HUES48 (cell line): ENCODE measurements around the gene ZNF765.
"Not testable (repeated sequence)": the region's sequence is repeated elsewhere in the genome, so short reads cannot be mapped to it uniquely, and the experiment has no call there.

Experiments
- H3K27ac ChIP-seq: one replicate; pipeline ENCODE4 v1.7.0; 2013; ENCODE audit warnings: low read depth, low read length, inconsistent platforms
- H3K27me3 ChIP-seq: 2 replicates; pipeline ENCODE4 v1.6.1; 2013; ENCODE audit warnings: mild to moderate bottlenecking, low read length; ENCODE audit not compliant: control insufficient read depth, insufficient read depth
- H3K36me3 ChIP-seq: 2 replicates; pipeline ENCODE4 v1.6.1; 2013; ENCODE audit warnings: low read length; ENCODE audit not compliant: control insufficient read depth, insufficient read depth
- H3K4me1 ChIP-seq: 2 replicates; pipeline ENCODE4 v1.6.1; 2013; ENCODE audit warnings: mild to moderate bottlenecking, low read length; ENCODE audit not compliant: control insufficient read depth, insufficient read depth
- H3K4me3 ChIP-seq: 2 replicates; pipeline ENCODE4 v1.5.1; 2013; ENCODE audit warnings: mild to moderate bottlenecking, low read depth, low read length
- H3K9ac ChIP-seq: 2 replicates; pipeline ENCODE4 v1.6.1; 2013; ENCODE audit warnings: mild to moderate bottlenecking, low read depth, low read length, moderate library complexity
- H3K9me3 ChIP-seq: 2 replicates; pipeline ENCODE4 v1.6.1; 2013; ENCODE audit warnings: low read length; ENCODE audit not compliant: control insufficient read depth, insufficient read depth

The ZNF765 gene

DNA sequence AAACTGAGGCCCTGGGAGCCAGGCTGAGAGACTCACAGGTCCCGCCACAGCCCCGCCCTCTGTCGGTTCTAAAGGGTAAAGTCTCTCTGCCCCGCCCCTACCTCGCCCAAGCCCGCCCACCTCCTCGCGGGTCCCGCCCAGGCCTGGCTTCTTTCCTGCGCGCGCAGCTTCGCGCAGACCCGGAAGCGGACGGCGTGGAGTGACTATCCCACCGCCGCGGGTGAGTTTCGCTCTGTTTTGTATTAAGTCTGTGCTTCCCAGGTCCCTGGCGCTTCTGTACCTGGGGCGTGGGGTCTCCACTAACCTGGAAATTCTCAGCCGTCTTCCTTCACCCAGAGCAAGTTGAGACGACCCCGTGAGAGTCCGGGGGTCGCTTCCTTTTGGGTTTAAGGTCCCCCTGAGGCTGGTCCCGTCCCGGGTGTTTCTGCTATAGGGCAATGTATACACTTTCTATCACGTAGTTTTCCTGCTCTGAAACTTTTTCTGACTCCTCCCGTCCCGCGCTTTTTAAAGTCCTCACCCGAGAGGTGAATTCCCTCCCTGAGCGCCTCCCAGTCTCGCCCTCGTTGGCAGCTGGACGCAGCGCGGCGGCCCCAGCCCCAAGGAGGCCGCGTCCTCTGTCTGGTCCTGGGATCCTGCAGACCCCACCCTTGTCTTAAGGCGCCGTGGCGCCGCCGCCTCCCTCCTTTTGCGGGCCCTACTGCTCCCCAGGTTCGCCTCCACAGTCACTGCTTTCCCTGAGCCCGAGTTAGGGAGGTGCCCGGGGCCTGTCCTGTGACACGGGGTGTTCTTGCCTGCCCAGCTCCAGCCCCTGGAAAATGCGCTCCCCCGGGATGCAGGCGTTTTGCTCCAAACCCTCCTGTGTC is at the start of gene ZNF765:
Gene ZNF765, plus strand, starts transcription at position 176 of the 866 bp plus-strand sequence. CDS start 2,867 bp downstream, outside the sequence.
- Histone ChIP-seq H3K4me1 (peaks cover 7% of the 10 kb centered on the region), H3K27ac (peak within 1 kb of the TSS; percentile 80), H3K27me3 (no peaks in the 10 kb centered on the region), H3K9me3 (no peaks in the 10 kb centered on the region), H3K4me3 (peak within 1 kb of the TSS; percentile 95), H3K36me3 (peaks cover 20% of the 10 kb centered on the region), H3K9ac (peak within 1 kb of the TSS; percentile 57; the same call in 1 of the 2 replicates)

- Histone ChIP-seq H3K27ac (no peak overlapping the region), H3K9me3 (peaks cover 50% of the 10 kb centered on the region), H3K27me3 (no peaks in the 10 kb centered on the region)
Observed at GRCh38 chr19:53355739-53356138, 39.2 kb upstream of the ZNF765 start.

GRCh38 chr19:53357821-53358581 is 36.9 kb upstream of the ZNF765 start:
- H3K36me3 ChIP-seq, result peaks cover 11% of the 10 kb centered on the region
- H3K4me3 ChIP-seq, result no peak overlapping the region
- H3K9me3 ChIP-seq, result peaks cover 27% of the 10 kb centered on the region

More at GRCh38 chr19:53355739-53356138, 39.2 kb upstream of the ZNF765 start:
- peaks cover 34% of the 10 kb centered on the region for H3K36me3 ChIP-seq
- H3K9ac ChIP-seq, result no peak overlapping the region
- no peak overlapping the region for H3K4me3 ChIP-seq
- H3K4me1 ChIP-seq, result no peaks in the 10 kb centered on the region

GRCh38 chr19:53360056-53360455 is 34.9 kb upstream of the ZNF765 start:
- not testable (repeated sequence) for H3K4me3 ChIP-seq, H3K36me3 ChIP-seq, H3K4me1 ChIP-seq, H3K27ac ChIP-seq, H3K9me3 ChIP-seq, H3K27me3 ChIP-seq, H3K9ac ChIP-seq

More at GRCh38 chr19:53357821-53358581, 36.9 kb upstream of the ZNF765 start:
- H3K9ac ChIP-seq, result no peak overlapping the region
- H3K4me1 ChIP-seq, result no peaks in the 10 kb centered on the region
- no peaks in the 10 kb centered on the region for H3K27me3 ChIP-seq
- no peak overlapping the region for H3K27ac ChIP-seq

DNA sequence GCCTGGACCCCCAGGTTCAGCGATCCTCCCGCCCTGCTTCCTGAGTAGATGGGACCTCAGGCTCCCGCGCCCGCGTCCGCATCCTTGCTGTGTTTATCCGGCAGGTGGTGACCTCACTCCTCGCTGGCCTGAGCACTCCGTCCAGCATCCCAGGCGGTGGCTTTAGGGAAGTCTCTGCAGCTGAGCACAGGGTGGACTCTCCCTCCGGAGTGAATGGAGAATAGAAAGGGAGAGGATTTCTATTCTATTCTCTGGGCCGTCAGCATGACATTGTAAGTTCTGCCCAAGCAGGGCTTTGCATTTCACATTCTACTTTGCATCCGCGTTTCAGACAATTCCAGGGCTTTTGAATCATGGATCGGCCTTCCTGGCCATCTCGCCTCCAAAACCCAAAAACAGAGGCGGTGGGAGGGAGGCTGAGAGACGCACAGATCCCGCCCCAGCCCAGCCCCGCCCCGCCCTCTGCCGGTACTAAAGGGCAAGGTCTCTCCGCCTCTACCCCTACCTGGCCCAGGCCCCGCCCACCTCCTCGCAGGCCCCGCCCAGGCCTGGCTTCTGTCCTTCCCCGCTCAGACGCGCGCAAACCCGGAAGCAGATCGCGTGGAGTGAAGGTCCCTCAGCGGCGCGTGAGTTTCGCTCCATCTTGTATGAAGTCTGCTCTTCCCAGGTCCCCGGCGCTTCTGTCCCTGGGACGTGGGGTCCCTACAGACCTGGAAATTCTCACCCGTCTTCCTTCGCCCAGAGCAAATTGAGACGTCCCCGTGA is 29.6 kb upstream of the ZNF765 start, which contains the start of gene ZNF525:
Gene ZNF525, plus strand, starts transcription at position 572 of the 765 bp plus-strand sequence. CDS start 6,577 bp downstream, outside the sequence.
- Histone ChIP-seq H3K9ac (peak within 1 kb of the TSS; percentile 75), H3K27ac (peak within 1 kb of the TSS; percentile 69), H3K9me3 (no peaks in the 10 kb centered on the region), H3K36me3 (no peaks in the 10 kb centered on the region), H3K4me1 (peaks cover 19% of the 10 kb centered on the region), H3K4me3 (peak within 1 kb of the TSS; percentile 95), H3K27me3 (no peaks in the 10 kb centered on the region)

DNA sequence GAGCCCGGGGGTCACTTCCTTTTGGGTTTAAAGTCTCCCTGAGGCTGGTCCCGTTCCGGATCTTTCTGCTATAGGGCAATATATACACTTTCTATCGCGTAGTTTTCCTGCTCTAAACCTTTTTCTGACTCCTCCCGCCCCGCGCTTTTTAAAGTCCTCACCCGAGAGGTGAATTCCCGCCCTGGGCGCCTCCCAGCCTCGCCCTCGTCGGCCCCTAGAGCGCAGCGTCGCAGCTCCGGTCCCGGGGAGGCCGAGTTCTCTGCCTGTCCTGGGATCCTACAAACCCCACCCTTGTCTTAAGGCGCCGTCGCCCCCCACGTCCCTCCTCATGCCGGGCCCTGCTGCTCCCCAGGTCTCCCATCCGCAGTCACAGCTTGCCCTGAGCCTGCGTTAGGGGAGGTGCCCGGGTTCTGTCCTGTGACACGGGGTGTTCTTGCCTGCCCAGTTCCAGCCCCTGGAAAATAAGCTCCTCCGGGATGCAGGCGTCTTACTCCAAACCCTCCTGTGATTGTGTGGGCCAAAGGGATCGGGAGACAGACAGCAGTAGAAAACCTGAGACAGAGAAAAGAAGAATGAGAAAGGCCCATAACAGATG is 29.0 kb upstream of the ZNF765 start:
- H3K9ac ChIP-seq, result peak overlapping the region; percentile 75
- peak overlapping the region; percentile 95 for H3K4me3 ChIP-seq
- H3K36me3 ChIP-seq, result 0 out of 2 replicates have a peak, but pooled peaks cover under 1% of the 10 kb centered on the region
- H3K27me3 ChIP-seq, result no peaks in the 10 kb centered on the region
- peak overlapping the region; percentile 55 for H3K27ac ChIP-seq
- peaks cover 19% of the 10 kb centered on the region for H3K4me1 ChIP-seq
- no peaks in the 10 kb centered on the region for H3K9me3 ChIP-seq

DNA sequence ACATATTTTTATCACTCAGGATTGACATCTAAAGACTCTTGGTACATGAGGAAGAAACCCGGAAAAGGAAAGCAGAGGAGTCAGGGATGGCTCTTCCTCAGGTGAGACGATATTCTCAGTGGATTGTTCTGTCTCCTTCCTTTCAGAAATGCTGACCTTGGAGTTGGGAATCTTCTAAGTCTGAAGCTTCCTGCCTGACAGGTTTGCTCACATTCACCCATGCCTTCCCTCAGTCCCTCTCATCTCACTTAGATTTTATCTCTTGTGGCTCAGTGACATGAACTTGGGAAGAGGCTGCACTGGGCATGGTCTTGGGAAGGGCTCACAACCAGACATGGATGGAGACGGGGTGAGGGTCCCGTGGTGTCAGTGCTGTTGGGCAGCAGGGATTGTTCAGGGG is 22.8 kb upstream of the ZNF765 start:
- H3K4me1 ChIP-seq, result peaks cover 13% of the 10 kb centered on the region
- no peak overlapping the region for H3K4me3 ChIP-seq
- no peaks in the 10 kb centered on the region for H3K27me3 ChIP-seq
- H3K9ac ChIP-seq, result no peak overlapping the region
- H3K27ac ChIP-seq, result no peak overlapping the region
- no peaks in the 10 kb centered on the region for H3K9me3 ChIP-seq
- H3K36me3 ChIP-seq, result peaks cover 57% of the 10 kb centered on the region

DNA sequence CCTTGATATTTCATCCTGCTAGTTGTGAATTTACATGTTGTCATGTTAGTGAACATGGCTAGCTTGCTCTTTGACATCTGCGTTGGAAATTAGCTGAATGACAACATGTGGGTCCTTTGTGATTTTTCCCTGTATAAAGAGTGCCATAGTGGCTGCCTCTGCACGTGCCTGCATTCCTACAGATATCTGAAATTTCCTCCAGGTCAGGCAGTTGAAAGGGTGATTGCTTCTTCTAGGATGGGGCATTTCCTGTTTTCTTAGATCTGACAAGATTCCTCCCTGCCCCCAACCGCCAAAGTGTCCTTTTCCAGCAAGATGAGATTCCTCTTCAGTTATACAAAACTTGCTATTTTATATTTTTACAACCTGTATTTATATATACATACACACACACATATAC is 20.7 kb upstream of the ZNF765 start:
- H3K4me3 ChIP-seq, result no peak overlapping the region
- H3K27me3 ChIP-seq, result no peaks in the 10 kb centered on the region
- H3K36me3 ChIP-seq, result peaks cover 78% of the 10 kb centered on the region
- 0 out of 2 replicates have a peak, but pooled peaks cover 5% of the 10 kb centered on the region for H3K9me3 ChIP-seq
- no peak overlapping the region for H3K27ac ChIP-seq
- no peak overlapping the region for H3K9ac ChIP-seq
- H3K4me1 ChIP-seq, result peaks cover 4% of the 10 kb centered on the region; the same call in 1 of the 2 replicates

DNA sequence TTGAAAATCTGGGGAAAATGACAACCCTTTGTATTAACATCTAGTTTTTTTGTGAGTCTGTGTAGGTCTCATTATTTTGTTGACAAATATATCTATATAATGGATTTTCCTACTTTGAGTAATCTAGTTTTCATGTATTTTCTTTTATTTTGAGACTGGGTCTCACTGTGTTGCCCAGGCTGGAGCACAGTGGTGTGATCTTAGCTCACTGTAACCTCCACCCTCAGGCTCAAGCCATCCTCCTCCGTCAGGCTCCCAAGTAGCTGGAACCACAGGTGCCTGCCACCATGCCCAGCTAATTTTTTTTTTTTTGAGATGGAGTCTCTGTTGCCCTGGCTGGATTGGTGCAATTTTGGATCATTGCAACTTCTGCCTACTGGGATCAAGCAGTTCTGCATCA is 20.2 kb upstream of the ZNF765 start:
- H3K9me3 ChIP-seq, result 0 out of 2 replicates have a peak, but pooled peaks cover 6% of the 10 kb centered on the region
- H3K27me3 ChIP-seq, result no peaks in the 10 kb centered on the region
- H3K9ac ChIP-seq, result no peak overlapping the region
- no peak overlapping the region for H3K27ac ChIP-seq
- H3K4me1 ChIP-seq, result peaks cover 4% of the 10 kb centered on the region; the same call in 1 of the 2 replicates
- no peak overlapping the region for H3K4me3 ChIP-seq
- peaks cover 82% of the 10 kb centered on the region for H3K36me3 ChIP-seq

- Histone ChIP-seq H3K27me3 (no peaks in the 10 kb centered on the region), H3K36me3 (peaks cover 99% of the 10 kb centered on the region), H3K9ac (no peak overlapping the region), H3K4me1 (no peaks in the 10 kb centered on the region), H3K9me3 (peaks cover 57% of the 10 kb centered on the region), H3K27ac (no peak overlapping the region), H3K4me3 (no peak overlapping the region)
Observed at GRCh38 chr19:53381376-53381775, 13.6 kb upstream of the ZNF765 start.
